WERI-Rb-1 (cell line): Measurements from ENCODE around the gene CLEC11A.

Experiments
- DNase-seq: peaks from one replicate; pipeline ENCODE4 v3.0.0-alpha.2; 2020
- H3K27ac ChIP-seq: fragments of 250-450 bp; sonication (Bioruptor Pico); 2 replicates; pipeline ENCODE4 v1.5.1; 2020; ENCODE audit warnings: mild to moderate bottlenecking, moderate library complexity
- H3K27me3 ChIP-seq: fragments of 250-450 bp; sonication (Bioruptor Pico); 2 replicates; pipeline ENCODE4 v1.5.1; 2021; ENCODE audit warnings: mild to moderate bottlenecking, low read depth, moderate library complexity; ENCODE audit not compliant: insufficient read depth, severe bottlenecking
- H3K36me3 ChIP-seq: fragments of 250-450 bp; sonication (Bioruptor Pico); 2 replicates; pipeline ENCODE4 v1.5.1; 2020; ENCODE audit warnings: mild to moderate bottlenecking, moderate library complexity
- H3K4me3 ChIP-seq: 2 replicates; pipeline ENCODE4 v1.5.1; 2011; ENCODE audit warnings: low read depth, mild to moderate bottlenecking, control low read depth, low read length
- H3K9me3 ChIP-seq: fragments of 250-450 bp; sonication (Bioruptor Pico); 2 replicates; pipeline ENCODE4 v1.5.1; 2021; ENCODE audit warnings: mild to moderate bottlenecking, moderate library complexity; ENCODE audit not compliant: severe bottlenecking
- TF ChIP-seq, protein P1 (sequence below): IDR thresholded peaks from 2 replicates; pipeline ENCODE4 v1.5.1; 2011; ENCODE audit warnings: low read depth, mild to moderate bottlenecking, control low read depth, inconsistent platforms, low read length

CLEC11A gene

DNA sequence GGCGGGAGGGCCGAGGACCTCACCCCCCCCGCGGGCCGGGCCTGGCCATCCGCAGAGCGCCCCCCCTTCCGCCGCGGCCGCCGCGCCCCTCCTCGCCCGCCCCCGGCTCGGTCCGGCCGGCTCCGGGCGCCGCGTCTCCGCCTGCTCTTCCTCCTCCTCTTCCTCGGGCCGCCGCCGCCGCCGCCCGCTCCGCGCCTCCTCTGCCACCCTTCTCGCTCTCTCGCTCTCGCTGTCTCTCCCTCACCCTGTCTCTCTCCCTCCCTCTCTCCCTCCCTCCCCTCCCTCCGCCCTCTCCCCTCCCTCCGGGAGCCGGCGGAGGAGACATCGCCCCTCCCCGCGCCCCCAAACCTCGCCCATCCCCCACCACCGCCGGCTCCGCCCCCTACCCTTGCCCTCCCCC lies 3.6 kb upstream of the CLEC11A start, which contains the start of gene SHANK1:
Gene SHANK1 (minus strand): TSS at position 237 of the 400 bp plus-strand sequence. CDS start 2,883 bp downstream, outside the sequence.
- TF ChIP-seq, protein P1, sequence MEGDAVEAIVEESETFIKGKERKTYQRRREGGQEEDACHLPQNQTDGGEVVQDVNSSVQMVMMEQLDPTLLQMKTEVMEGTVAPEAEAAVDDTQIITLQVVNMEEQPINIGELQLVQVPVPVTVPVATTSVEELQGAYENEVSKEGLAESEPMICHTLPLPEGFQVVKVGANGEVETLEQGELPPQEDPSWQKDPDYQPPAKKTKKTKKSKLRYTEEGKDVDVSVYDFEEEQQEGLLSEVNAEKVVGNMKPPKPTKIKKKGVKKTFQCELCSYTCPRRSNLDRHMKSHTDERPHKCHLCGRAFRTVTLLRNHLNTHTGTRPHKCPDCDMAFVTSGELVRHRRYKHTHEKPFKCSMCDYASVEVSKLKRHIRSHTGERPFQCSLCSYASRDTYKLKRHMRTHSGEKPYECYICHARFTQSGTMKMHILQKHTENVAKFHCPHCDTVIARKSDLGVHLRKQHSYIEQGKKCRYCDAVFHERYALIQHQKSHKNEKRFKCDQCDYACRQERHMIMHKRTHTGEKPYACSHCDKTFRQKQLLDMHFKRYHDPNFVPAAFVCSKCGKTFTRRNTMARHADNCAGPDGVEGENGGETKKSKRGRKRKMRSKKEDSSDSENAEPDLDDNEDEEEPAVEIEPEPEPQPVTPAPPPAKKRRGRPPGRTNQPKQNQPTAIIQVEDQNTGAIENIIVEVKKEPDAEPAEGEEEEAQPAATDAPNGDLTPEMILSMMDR = no peak
- Histone ChIP-seq H3K27me3 (peaks cover 8% of the 10 kb centered on the region), H3K27ac (no peak within 1 kb of the TSS), H3K36me3 (no peaks in the 10 kb centered on the region), H3K4me3 (peak within 1 kb of the TSS; percentile 46), H3K9me3 (no peaks in the 10 kb centered on the region)
- peak; percentile 33 for DNase-seq

GRCh38 chr19:50720181-50720920 lies 2.8 kb upstream of the CLEC11A start:
- Histone ChIP-seq H3K27me3 (peaks cover 8% of the 10 kb centered on the region), H3K9me3 (no peaks in the 10 kb centered on the region), H3K36me3 (no peaks in the 10 kb centered on the region), H3K4me3 (no peak overlapping the region), H3K27ac (no peak overlapping the region)
- TF ChIP-seq, protein P1 = no peak
- no peak for DNase-seq

DNA sequence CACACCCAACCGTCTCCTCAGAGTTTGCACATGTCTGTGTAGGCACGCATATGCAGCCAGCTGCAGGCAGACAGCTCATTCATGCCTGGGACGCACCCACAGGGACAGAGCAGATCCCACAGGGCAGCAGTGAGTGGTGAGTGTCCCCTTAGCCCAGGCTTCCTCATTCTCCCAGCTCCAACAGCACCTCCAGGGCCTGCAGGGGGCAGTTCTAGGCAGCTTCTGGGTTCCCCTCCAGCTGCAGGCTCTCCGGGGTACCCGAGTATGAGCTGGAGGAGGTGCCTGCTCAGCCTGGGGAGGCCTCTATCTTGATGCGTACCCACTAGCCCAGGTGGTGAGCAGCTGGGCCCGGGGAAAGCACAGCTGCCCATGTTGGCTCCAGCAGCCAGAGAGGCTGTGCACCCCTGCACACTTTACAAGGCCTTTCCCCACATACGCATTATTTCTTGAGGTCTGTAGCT lies 2.2 kb upstream of the CLEC11A start:
- Histone ChIP-seq H3K36me3 (no peaks in the 10 kb centered on the region), H3K9me3 (no peaks in the 10 kb centered on the region), H3K27ac (no peak overlapping the region), H3K4me3 (no peak overlapping the region), H3K27me3 (peaks cover 8% of the 10 kb centered on the region)
- TF ChIP-seq, protein P1 = no peak
- DNase-seq = no peak

DNA sequence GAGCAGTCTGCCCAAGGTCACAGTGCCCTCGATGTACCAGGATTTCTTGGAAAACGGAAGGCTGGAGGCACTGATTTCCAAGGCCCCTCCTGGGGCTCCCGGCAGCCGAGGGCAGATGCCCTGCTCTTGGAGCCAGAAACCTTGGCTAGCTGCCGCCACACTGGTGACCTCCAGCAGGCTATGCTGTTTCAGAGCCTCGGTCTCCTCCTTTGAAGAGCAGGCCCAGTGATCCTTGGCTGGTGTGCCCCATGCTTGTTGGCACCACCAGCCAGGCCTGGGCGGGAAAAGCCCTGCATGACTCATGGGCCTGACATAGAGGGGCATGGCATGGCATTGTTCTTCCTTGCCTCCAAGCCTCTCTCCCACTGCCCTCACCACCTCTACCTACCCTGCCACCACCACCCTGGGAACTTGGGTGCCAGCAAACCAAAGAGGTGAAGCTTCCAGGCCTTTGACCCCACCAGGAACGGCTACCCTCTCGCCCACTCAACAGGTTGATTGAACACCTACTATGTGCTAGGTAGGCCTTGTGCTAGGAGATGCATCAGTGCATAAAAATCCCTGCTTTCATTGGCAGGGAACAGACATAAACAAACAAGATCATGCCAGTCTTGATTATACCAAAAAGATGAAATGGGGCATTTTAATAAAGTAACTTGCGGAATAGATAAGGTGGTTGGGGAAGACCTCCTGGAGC lies 1.6 kb upstream of the CLEC11A start:
- H3K9me3 ChIP-seq = no peaks in the 10 kb centered on the region
- TF ChIP-seq, protein P1 = no peak
- peaks cover 8% of the 10 kb centered on the region for H3K27me3 ChIP-seq
- no peaks in the 10 kb centered on the region for H3K36me3 ChIP-seq
- DNase-seq = no peak
- no peak overlapping the region for H3K4me3 ChIP-seq
- H3K27ac ChIP-seq = no peak overlapping the region

DNA sequence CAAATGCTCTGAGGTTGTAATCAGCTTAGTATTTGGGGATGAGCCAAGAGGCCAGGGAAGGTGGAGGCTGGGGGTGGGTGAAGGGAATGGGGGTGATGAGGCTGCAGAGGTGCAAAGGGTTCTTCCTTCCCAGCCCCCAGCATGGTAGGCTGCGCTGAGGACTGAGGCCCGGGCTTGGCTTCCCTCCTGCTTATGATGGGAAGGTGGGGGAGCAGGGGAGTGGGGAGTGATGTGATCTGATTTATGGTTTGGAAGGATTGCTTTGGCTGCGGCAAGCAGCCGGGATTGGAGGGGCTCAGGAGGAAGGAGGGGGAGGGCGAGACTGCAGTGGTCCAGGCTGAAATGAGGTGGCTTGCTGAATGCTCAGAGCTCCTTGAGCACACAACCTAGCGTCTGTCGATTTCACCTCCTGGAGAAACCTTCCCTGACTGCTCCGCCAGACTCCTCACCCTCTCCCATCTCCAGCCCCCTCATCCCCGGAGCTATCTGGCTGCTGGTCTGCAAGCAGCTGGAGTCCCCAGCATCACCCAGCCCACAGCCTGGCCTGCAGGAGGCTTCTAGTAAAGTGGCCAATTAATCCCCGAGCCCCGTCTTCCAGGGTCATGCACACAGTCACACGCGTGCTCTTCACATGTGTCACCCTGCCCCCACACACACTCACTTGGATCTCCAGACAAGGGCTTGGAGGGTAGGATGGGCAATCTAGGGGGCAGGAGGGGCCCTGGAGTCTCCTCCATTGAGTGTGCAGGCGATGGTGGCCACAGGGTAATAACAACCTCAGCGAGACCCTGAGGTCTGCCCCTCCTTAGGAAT lies 757 bp upstream of the CLEC11A start:
- Histone ChIP-seq H3K36me3 (no peaks in the 10 kb centered on the region), H3K27ac (no peak overlapping the region), H3K9me3 (no peaks in the 10 kb centered on the region), H3K4me3 (no peak overlapping the region), H3K27me3 (peaks cover 5% of the 10 kb centered on the region)
- DNase-seq = peak; percentile 41
- TF ChIP-seq, protein P1 = no peak
